OCI-LY7 (cell line): ENCODE measurements around the gene CDADC1.

ENCODE experiments used
- EZH2phosphoT487 ChIP-seq: fragments of 200-600 bp; sonication (generic); IDR thresholded peaks from 2 replicates; pipeline ENCODE4 v1.6.1; 2018; ENCODE audit warnings: low read depth, borderline replicate concordance, mild to moderate bottlenecking, mixed run types, antibody characterized with exemption, low read length, moderate library complexity, mixed read lengths
- TF ChIP-seq, protein P1 (sequence below): fragments of 200-600 bp; sonication (generic); conservative IDR thresholded peaks from 2 replicates; pipeline ENCODE4 v1.5.1; 2014; ENCODE audit warnings: mild to moderate bottlenecking, antibody characterized with exemption, low read length, moderate library complexity, mixed read lengths

DNA sequence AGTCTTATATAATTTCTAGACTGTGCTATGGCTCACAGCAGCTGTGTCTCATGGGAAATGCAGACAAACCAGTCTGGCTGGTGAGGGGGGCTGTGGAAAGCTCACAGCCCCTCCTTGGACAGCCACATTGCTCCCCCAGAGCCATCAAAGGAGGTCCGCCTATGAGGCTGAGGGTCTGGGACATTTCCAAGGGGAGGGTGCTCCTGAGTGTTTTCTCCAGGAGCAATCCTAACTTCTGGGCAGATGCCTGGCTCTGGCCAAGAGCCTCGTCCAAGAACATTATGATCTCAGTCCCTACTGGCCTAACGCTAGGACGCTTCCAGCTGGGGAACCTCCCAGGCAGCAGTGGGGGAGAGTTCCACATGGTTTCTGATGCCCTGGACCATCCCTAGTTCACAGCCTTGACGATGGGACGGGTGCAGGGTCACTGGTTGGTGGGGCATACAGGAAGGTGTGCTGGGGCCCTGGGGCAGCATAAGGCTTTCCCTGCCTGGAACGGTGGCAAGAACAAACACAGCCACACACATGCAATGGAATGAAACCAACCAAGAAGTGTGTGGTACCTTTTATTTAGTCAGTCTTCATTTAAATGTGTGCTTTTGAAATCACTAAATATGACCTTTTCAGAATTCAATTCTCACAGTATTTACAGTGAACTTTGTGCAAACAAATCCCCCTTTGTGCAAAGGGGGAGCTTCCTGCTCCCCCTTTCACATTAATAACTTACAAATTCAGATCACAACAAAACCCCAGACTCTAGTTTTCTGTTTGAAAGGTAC, 60.6 kb downstream of the CDADC1 start:
- TF ChIP-seq, protein P1, sequence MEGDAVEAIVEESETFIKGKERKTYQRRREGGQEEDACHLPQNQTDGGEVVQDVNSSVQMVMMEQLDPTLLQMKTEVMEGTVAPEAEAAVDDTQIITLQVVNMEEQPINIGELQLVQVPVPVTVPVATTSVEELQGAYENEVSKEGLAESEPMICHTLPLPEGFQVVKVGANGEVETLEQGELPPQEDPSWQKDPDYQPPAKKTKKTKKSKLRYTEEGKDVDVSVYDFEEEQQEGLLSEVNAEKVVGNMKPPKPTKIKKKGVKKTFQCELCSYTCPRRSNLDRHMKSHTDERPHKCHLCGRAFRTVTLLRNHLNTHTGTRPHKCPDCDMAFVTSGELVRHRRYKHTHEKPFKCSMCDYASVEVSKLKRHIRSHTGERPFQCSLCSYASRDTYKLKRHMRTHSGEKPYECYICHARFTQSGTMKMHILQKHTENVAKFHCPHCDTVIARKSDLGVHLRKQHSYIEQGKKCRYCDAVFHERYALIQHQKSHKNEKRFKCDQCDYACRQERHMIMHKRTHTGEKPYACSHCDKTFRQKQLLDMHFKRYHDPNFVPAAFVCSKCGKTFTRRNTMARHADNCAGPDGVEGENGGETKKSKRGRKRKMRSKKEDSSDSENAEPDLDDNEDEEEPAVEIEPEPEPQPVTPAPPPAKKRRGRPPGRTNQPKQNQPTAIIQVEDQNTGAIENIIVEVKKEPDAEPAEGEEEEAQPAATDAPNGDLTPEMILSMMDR: no peak
- no peak for TF ChIP-seq EZH2phosphoT487
